ENCODE measurements around the gene TPST1. TPM values are rescaled to one million over a fixed set of nuclear protein-coding genes. Genes with fewer than 3 reads are reported as not detected.

The TPST1 gene
- polyA plus RNA-seq, 1 of the 3 experiments (the other 2 are of a cell fraction): 36.4 TPM

DNA sequence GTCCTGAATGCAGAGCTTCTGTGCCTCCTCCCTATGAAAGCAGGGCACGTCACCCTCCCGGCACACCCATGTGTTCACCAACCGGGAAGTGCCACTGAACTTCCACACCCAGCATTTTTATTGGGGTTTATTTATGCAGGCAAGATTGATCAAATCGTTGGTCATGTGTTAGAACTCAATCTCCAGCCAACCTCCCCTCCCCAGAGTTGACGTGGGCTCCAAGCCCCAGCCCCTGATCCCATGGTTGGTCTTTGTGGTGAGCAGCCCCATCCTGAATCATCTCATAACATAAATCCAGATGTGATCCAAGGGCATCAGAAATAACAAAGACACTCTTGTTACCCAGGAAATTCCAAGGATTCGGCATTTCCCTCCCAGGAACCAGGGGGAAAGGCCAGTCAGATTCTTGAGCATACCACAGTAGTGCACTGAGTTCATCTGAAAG, 151.2 kb downstream of the TPST1 start (continued):
- TF ChIP-seq RAD21 (IDR thresholded peaks at IDR 0.05; ENCODE audit: low read length) (no peak), USF1 (IDR thresholded peaks at IDR 0.05; ENCODE audit: borderline replicate concordance, low read depth) (no peak), MXI1 (IDR thresholded peaks at IDR 0.05; ENCODE audit: low read depth, low read length) (no peak), RXRA (IDR thresholded peaks at IDR 0.05; ENCODE audit: borderline replicate concordance, low read depth) (peak; percentile 60; the same call in 1 of the 2 replicates), GABPA (IDR thresholded peaks at IDR 0.05; ENCODE audit: low read depth) (no peak)

- Histone ChIP-seq H3K79me2 (ENCODE audit: insufficient read depth) (no peaks in the 10 kb centered on the region), H2AFZ (ENCODE audit: low read depth) (no peak overlapping the region), H3K4me2 (peak overlapping the region; percentile 58), H3K36me3 (replicated peaks in 1 of 2; ENCODE audit: control insufficient read depth in 1 of 2, insufficient read depth in 2 of 2, low read length in 1 of 2) (peaks cover 5 to 7% of the 10 kb centered on the region in 2 experiments), H3K9me3 (no peaks in the 10 kb centered on the region), H3K4me1 (ENCODE audit: control insufficient read depth in 1 of 2, insufficient read depth in 2 of 2, low read depth in 1 of 2, low read length in 1 of 2) (peaks cover 15 to 23% of the 10 kb centered on the region in 2 experiments; a peak in 3 of 4 replicates), H3K27me3 (ENCODE audit: insufficient read depth) (no peaks in the 10 kb centered on the region), H3K9ac (no peak overlapping the region), H3K4me3 (ENCODE audit: low read depth in 2 of 2, low read length in 1 of 2) (no peak overlapping the region), H4K20me1 (ENCODE audit: insufficient read depth) (no peaks in the 10 kb centered on the region), H3K9me2 (no peaks in the 10 kb centered on the region), H3K27ac (ENCODE audit: low read depth in 2 of 2, low read length in 1 of 2) (peak overlapping the region in 1 of 2 experiments; percentile 43; a peak in 1 of 4 replicates), H3F3A (replicated peaks; ENCODE audit: insufficient read depth) (no peaks in the 10 kb centered on the region)
- ChIA-PET CTCF (interaction anchor here (1.0 kb wide), 1 partner anchor 20 kb away, joined by 3 read pairs; no protein-coding TSS in a partner anchor), POLR2A (no interaction called here)
- TF ChIP-seq MXI1 (IDR thresholded peaks at IDR 0.05; ENCODE audit: low read depth, low read length): no peak
- no peak for TF ChIP-seq NFIC (IDR thresholded peaks at IDR 0.05; ENCODE audit: borderline replicate concordance)
- no peak for TF ChIP-seq IRF3 (IDR thresholded peaks at IDR 0.05; ENCODE audit: low read depth, low read length)
- TF ChIP-seq TEAD4 (IDR thresholded peaks at IDR 0.05; ENCODE audit: borderline replicate concordance, insufficient read depth): no peak
- TF ChIP-seq POLR2AphosphoS5 (IDR thresholded peaks at IDR 0.05; ENCODE audit: low read depth, low read length): no peak
- TF ChIP-seq, protein P1, sequence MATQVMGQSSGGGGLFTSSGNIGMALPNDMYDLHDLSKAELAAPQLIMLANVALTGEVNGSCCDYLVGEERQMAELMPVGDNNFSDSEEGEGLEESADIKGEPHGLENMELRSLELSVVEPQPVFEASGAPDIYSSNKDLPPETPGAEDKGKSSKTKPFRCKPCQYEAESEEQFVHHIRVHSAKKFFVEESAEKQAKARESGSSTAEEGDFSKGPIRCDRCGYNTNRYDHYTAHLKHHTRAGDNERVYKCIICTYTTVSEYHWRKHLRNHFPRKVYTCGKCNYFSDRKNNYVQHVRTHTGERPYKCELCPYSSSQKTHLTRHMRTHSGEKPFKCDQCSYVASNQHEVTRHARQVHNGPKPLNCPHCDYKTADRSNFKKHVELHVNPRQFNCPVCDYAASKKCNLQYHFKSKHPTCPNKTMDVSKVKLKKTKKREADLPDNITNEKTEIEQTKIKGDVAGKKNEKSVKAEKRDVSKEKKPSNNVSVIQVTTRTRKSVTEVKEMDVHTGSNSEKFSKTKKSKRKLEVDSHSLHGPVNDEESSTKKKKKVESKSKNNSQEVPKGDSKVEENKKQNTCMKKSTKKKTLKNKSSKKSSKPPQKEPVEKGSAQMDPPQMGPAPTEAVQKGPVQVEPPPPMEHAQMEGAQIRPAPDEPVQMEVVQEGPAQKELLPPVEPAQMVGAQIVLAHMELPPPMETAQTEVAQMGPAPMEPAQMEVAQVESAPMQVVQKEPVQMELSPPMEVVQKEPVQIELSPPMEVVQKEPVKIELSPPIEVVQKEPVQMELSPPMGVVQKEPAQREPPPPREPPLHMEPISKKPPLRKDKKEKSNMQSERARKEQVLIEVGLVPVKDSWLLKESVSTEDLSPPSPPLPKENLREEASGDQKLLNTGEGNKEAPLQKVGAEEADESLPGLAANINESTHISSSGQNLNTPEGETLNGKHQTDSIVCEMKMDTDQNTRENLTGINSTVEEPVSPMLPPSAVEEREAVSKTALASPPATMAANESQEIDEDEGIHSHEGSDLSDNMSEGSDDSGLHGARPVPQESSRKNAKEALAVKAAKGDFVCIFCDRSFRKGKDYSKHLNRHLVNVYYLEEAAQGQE (IDR thresholded peaks at IDR 0.05; ENCODE audit: low read depth, low read length): no peak
- TF ChIP-seq FOXJ3 (CRISPR knock-in tag; IDR thresholded peaks at IDR 0.05): no peak
- TF ChIP-seq EP300 (IDR thresholded peaks at IDR 0.05; ENCODE audit: borderline replicate concordance in 1 of 2, low read depth in 1 of 2, low read length in 1 of 2): no peak
- 79% methylated on average over 3 of the region's 3 CpGs for WGBS (ENCODE audit: low lambda C conversion rate)
- no peak for DNase-seq
Observed at GRCh38 chr7:66357087-66357486, 152.0 kb downstream of the TPST1 start.

All from SK-N-SH (cell line).